SH-SY5Y (cell line): ENCODE results near the gene MORN1.

ENCODE experiments used
- GATA2 ChIP-seq: IDR thresholded peaks from 2 replicates; pipeline ENCODE4 v1.6.1; 2011; ENCODE audit warnings: mild to moderate bottlenecking, low read depth, low read length
- GATA3 ChIP-seq: IDR thresholded peaks from 2 replicates; pipeline ENCODE4 v1.6.1; 2011; ENCODE audit warnings: low read depth, mild to moderate bottlenecking, low read length, moderate library complexity

The MORN1 gene

DNA sequence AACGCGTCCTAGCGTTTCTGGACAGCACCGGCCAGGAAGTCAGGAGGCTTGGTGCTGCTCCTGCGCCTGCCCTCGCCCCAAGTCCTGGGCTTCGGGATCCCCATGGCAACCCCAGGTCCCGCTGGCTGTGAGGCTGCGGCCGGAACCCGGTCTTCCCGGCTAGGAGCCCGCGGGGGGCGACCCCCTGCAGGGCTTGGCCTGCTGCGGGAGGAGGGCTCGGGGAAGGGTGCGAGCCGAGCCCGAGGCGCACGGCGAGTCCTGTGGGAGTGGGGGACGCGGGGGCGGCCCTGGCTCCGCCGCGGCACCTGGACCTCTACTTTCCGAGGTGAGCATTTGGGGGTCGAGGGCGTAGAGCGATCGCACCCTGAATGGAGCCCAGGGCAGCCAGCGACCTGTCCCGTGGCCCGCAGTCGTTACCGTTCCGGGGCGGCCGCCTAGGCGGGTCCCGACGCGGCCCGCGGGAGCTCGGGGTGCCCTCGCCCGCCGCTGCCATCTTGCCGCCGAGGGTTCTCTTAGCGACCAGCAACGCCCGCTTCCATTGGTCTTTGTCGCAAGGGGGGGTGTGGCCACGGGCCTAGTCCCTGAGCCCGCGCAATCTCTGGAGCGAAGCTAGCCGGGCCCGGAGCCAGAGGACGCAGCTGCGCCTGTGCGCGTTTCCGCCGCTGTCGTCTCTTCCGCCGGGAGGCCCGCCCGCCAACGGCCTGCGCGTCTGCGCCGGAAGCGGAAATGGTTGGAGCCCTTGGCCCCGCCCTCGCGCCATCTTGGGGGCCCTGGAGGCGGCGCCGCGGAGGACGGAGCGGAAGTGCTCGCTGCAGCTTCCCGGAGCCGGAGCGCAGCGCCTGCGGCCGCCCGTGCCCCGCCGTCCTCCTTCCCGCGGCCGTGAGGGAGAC is at the start of gene MORN1, which contains the start of gene RER1:
TSS of gene MORN1 (minus strand) at position 514 of the 890 bp plus-strand sequence. CDS start at position 493, 21 bp downstream.
TSS of gene RER1 (plus strand) at position 801 of the 890 bp plus-strand sequence. CDS start 3,950 bp downstream, outside the sequence.
- TF ChIP-seq GATA2: no peak
- TF ChIP-seq GATA3: no peak

DNA sequence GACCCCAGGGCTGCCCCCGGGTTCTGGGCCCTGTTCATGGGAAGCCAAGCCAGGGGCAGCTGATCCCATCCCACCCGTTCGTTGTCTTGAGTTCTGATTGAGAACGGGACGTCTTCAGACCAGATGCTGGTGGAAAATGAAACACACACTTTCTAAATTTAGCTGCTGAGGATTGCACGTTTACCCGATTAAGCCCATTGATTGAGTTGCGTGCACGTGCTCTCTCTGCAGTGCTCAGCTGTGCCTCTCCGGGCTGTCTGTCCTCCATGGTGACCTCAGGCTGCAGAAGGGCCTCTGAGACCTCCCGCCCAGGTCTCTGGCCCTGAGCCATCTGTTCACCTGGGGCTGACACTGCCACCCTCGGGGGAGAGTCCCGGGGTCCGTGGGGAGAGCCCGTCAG is 48.0 kb upstream of the MORN1 start:
- TF ChIP-seq GATA3 (no peak), GATA2 (no peak)

GRCh38 chr1:2438641-2439040 is 47.3 kb upstream of the MORN1 start:
- TF ChIP-seq GATA2: no peak
- no peak for TF ChIP-seq GATA3

DNA sequence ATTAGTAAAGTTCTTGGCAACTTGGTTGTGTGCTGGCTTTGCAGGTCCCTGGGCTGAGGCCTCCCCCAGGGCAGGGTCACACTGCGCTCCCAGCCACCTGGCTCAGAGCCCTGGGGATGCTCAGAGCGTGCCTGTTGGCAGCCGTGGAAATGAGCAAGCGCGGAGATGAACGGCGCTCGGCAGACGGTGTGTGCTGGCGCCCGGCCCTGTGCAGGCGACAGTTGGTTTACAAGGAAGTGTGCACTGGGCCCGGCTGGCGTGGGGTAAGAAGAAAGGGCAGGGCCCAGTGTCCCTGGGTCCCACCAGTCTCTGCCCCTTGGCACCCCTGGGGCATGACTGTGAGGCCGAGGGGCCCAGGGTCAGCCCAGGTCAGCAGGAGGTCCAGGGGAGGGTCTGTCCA is 46.7 kb upstream of the MORN1 start:
- TF ChIP-seq GATA3: no peak
- no peak for TF ChIP-seq GATA2

- TF ChIP-seq GATA3 (no peak), GATA2 (no peak)
These were observed 46.3 kb upstream of the MORN1 start for GRCh38 chr1:2437617-2438016.

DNA sequence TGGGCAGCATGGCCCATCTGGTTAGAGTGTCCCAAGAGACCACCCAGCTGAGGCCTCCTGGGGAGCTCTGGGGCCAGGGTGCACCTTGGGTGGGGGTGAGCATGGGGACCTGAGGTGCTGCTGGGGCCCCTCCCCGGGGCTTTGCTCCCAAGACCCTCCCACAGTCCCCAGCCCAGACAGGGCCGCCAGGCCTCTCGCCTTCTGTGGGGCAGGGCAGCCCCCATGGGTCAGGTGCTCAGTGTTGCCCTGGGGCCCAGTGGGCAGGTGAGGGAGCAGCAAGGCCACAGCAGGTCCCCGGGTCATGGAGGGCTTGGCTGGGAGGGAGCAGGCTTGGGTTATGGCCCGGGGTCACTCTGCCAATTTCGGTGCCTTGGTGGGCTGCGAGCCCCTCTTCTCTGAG is 45.5 kb upstream of the MORN1 start:
- TF ChIP-seq GATA3: no peak
- no peak for TF ChIP-seq GATA2

- TF ChIP-seq GATA3 (no peak), GATA2 (no peak)
These were observed 44.5 kb upstream of the MORN1 start for GRCh38 chr1:2435746-2436355.

DNA sequence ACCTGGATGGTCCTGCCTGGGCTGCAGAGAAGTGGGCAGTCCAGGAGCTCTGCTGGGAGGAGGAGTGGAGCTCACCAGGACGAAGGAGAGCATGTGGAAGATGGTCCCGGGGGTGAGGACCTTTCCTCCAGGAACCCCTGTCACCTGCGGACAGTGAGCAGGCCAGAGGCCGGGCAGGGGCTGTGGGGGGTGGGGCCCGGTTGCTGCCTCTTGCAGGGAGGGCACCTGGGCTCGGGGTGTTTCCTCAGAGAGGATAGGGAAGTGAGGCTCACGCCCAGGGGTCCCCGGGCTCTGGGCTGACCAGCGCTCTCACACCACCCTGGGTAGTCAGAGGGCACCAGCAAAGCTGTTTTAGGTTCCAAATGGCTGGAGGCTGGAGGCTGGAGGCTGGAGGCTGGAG is 43.7 kb upstream of the MORN1 start:
- TF ChIP-seq GATA3 (no peak), GATA2 (no peak)

DNA sequence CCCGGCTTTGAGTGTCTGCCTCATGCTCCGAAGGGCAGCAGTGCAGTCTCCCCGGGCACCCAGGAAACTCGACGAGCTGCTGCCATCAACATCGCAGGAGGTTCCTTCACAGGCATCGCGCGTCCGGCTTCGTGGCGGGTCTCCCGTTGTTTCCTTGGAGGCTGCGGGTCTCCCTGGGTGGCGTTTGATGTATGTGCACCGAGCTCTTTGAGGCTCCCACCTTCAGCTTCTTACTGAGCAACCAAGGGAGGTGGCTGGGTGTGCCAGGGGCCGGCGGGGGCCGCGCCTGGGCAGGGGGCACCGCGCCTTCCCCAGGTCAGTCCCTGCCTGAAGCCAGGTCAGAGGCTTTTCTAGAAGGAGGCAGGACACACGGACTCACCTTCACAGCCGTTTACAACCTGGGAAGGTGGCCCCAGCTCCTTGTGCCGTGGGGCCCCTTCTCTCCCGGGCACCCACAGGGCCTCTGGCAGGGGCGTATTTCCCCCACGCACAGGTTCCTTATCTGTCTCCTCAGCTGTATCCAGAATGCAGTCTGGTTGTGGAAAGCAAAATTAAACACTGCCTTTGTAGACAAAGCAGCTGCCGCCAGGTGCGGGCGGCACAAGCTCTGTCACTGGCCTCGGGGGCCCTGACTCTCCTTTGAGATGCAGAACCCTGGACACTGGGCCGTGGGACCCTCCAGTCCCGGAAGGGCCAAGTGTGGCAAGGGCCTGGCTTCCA is 42.7 kb upstream of the MORN1 start:
- TF ChIP-seq GATA2 (no peak), GATA3 (no peak)

DNA sequence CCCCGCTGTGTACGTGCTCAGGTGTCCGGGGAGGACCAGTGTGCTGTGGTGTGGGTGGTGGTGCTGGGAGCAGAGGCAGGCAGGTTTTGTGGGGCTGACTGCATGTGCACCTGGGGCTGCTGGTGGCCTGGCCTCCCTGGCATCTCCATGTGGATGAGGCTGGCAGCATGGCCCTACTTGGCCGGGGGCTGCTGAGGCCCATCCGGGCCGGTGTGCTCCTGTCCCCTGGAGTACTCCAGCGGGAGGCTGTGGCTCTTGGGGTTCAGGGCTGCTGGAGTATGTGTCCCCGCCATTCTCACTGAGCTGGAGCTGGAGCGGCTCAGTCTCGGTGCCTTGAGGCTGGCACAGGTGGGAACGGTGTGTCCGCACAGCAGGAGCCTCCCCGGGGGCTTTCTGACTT is 41.8 kb upstream of the MORN1 start:
- no peak for TF ChIP-seq GATA3
- TF ChIP-seq GATA2: no peak

DNA sequence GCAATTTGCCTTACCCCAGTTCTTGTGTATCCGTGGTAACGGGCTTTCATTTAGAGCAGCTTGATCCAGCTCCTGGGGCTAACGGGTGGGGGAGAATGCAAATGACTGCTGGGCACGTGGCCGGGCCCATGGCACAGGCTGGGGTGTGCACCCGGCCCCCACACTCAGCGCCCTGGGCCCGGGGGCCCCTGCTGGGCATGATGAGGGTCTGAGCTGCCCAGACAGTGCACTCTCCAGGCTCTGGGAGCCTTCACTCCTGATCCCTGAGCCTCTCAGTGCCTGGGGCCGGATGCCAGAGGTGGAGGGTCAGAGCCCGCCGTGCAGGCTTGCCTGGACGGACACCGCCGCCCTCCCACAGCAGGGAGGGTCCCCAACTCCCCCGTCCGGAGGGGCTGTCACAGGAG is 41.1 kb upstream of the MORN1 start:
- TF ChIP-seq GATA3 (no peak), GATA2 (no peak)

GRCh38 chr1:2431518-2431917 is 40.2 kb upstream of the MORN1 start:
- TF ChIP-seq GATA3: no peak
- TF ChIP-seq GATA2: no peak

GRCh38 chr1:2431103-2431502 is 39.7 kb upstream of the MORN1 start:
- TF ChIP-seq GATA2 (no peak), GATA3 (no peak)

DNA sequence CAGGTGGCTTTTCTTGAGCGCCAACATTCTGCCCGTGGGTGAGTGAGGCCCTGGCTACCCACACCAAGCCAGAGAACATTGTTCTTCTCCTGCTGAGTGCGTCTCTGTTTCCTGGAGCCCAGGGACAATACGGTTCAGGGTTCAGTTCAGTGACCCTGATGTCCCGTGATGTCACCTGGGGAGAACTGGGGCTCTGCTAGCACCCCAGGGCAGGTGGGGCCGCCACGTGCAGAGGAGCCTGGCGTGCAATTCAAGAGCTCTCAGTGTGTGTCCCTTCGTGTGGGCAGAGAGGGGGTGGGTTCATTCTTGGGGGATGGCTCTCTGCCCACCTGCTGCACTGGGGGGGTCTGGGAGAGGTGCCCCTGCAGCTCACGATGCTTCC is 39.2 kb upstream of the MORN1 start:
- TF ChIP-seq GATA3: no peak
- no peak for TF ChIP-seq GATA2
